IPS-11a (cell line): ENCODE data around the gene CLEC17A.
"Not testable (repeated sequence)": the region's sequence is repeated elsewhere in the genome, so short reads cannot be mapped to it uniquely, and the experiment has no call there.

Experiments used
- H3K4me3 ChIP-seq: one replicate; pipeline ENCODE4 v1.5.1; 2013; ENCODE audit warnings: low read depth, low read length, control low read depth

CLEC17A gene

GRCh38 chr19:14580623-14581237 lies 2.2 kb upstream of the CLEC17A start:
- no peak overlapping the region for H3K4me3 ChIP-seq

GRCh38 chr19:14584372-14584771 lies 1.5 kb downstream of the CLEC17A start:
- H3K4me3 ChIP-seq, result not testable (repeated sequence)

- H3K4me3 ChIP-seq, result not testable (repeated sequence)
Measured at GRCh38 chr19:14585187-14585586, 2.3 kb downstream of the CLEC17A start.

- H3K4me3 ChIP-seq, result not testable (repeated sequence)
Measured at GRCh38 chr19:14589433-14589832, 6.5 kb downstream of the CLEC17A start.

- H3K4me3 ChIP-seq, result no peak overlapping the region
Measured at GRCh38 chr19:14595558-14595957, 12.7 kb downstream of the CLEC17A start.

- H3K4me3 ChIP-seq, result no peak overlapping the region
Measured at GRCh38 chr19:14599548-14600147, 16.8 kb downstream of the CLEC17A start.

- no peak overlapping the region for H3K4me3 ChIP-seq
Measured at GRCh38 chr19:14603990-14604387, 21.1 kb downstream of the CLEC17A start.

GRCh38 chr19:14606627-14607026 lies 23.7 kb downstream of the CLEC17A start:
- H3K4me3 ChIP-seq, result no peak overlapping the region

GRCh38 chr19:14611051-14611450 lies 28.2 kb downstream of the CLEC17A start:
- H3K4me3 ChIP-seq, result no peak overlapping the region

GRCh38 chr19:14612242-14612641 lies 29.4 kb downstream of the CLEC17A start:
- not testable (repeated sequence) for H3K4me3 ChIP-seq

GRCh38 chr19:14612657-14613056 lies 29.8 kb downstream of the CLEC17A start:
- H3K4me3 ChIP-seq, result no peak overlapping the region

- not testable (repeated sequence) for H3K4me3 ChIP-seq
Measured at GRCh38 chr19:14613399-14614098, 30.7 kb downstream of the CLEC17A start.

- no peak overlapping the region for H3K4me3 ChIP-seq
Measured at GRCh38 chr19:14614099-14614412, 31.2 kb downstream of the CLEC17A start.

- no peak overlapping the region for H3K4me3 ChIP-seq
Measured at GRCh38 chr19:14615623-14616022, 32.7 kb downstream of the CLEC17A start.

- H3K4me3 ChIP-seq, result no peak overlapping the region
Measured at GRCh38 chr19:14616407-14616806, 33.5 kb downstream of the CLEC17A start.

- H3K4me3 ChIP-seq, result no peak overlapping the region
Measured at GRCh38 chr19:14619404-14619803, 36.5 kb downstream of the CLEC17A start.

GRCh38 chr19:14624491-14624890 lies 41.6 kb downstream of the CLEC17A start:
- H3K4me3 ChIP-seq, result not testable (repeated sequence)

- no peak overlapping the region for H3K4me3 ChIP-seq
Measured at GRCh38 chr19:14629557-14629956, 46.7 kb downstream of the CLEC17A start.

- no peak overlapping the region for H3K4me3 ChIP-seq
Measured at GRCh38 chr19:14632286-14632685, 49.4 kb downstream of the CLEC17A start.

- no peak overlapping the region for H3K4me3 ChIP-seq
Measured at GRCh38 chr19:14639536-14640277, 56.8 kb downstream of the CLEC17A start.

- no peak overlapping the region for H3K4me3 ChIP-seq
Measured at GRCh38 chr19:14648506-14648905, 65.6 kb downstream of the CLEC17A start.

GRCh38 chr19:14649020-14649419 lies 66.1 kb downstream of the CLEC17A start:
- no peak overlapping the region for H3K4me3 ChIP-seq
